Loucy (cell line): ENCODE data around the gene B3GALT6.

Source experiments
- H2AFZ ChIP-seq: fragments of 200-600 bp; sonication (generic); 2 replicates; pipeline ENCODE4 v1.6.0; 2016; ENCODE audit warnings: antibody characterized with exemption, mild to moderate bottlenecking, low read length, moderate library complexity
- H3F3A ChIP-seq: fragments of 200-600 bp; 2 replicates; pipeline ENCODE4 v1.6.0; 2016; ENCODE audit warnings: antibody characterized with exemption, low read depth, mild to moderate bottlenecking
- H3K27me3 ChIP-seq: fragments of 200-600 bp; sonication (generic); 2 replicates; pipeline ENCODE4 v1.6.1; 2014; ENCODE audit warnings: low read length, mild to moderate bottlenecking; ENCODE audit not compliant: insufficient read depth, poor library complexity, severe bottlenecking
- H3K36me3 ChIP-seq: fragments of 200-600 bp; sonication (generic); 2 replicates; pipeline ENCODE4 v1.6.1; 2016; ENCODE audit warnings: low read length; ENCODE audit not compliant: insufficient read depth
- H3K4me1 ChIP-seq: fragments of 200-600 bp; sonication (generic); 2 replicates; pipeline ENCODE4 v1.5.1; 2014; ENCODE audit warnings: low read length, mild to moderate bottlenecking; ENCODE audit not compliant: insufficient read depth, poor library complexity, severe bottlenecking
- H3K4me2 ChIP-seq: fragments of 200-600 bp; sonication (generic); 2 replicates; pipeline ENCODE4 v1.6.0; 2014; ENCODE audit warnings: antibody characterized with exemption, low read length, low read depth, mild to moderate bottlenecking; ENCODE audit not compliant: poor library complexity, severe bottlenecking
- H3K4me3 ChIP-seq: fragments of 200-600 bp; sonication (generic); 2 replicates; pipeline ENCODE4 v1.5.1; 2014; ENCODE audit warnings: low read length, mild to moderate bottlenecking, mixed read lengths; ENCODE audit not compliant: poor library complexity, severe bottlenecking
- H3K79me2 ChIP-seq: fragments of 200-600 bp; sonication (generic); 2 replicates; pipeline ENCODE4 v1.6.1; 2014; ENCODE audit warnings: low read length; ENCODE audit not compliant: insufficient read depth
- H3K9ac ChIP-seq: fragments of 200-600 bp; sonication (generic); 2 replicates; pipeline ENCODE4 v1.6.0; 2014; ENCODE audit warnings: mild to moderate bottlenecking, low read depth, low read length, moderate library complexity; ENCODE audit not compliant: poor library complexity, severe bottlenecking
- H3K9me2 ChIP-seq: fragments of 200-600 bp; sonication (generic); replicated peaks from 2 replicates; pipeline ENCODE4 v1.6.1; 2016; ENCODE audit warnings: low read depth, low read length, mixed read lengths
- H3K9me3 ChIP-seq: fragments of 200-600 bp; sonication (generic); 2 replicates; pipeline ENCODE4 v1.6.1; 2014; ENCODE audit warnings: mild to moderate bottlenecking, antibody characterized with exemption, low read length, low read depth; ENCODE audit not compliant: insufficient read depth
- H4K20me1 ChIP-seq: fragments of 200-600 bp; sonication (generic); 2 replicates; pipeline ENCODE4 v1.6.0; 2014; ENCODE audit warnings: antibody characterized with exemption, low read length, mild to moderate bottlenecking; ENCODE audit not compliant: insufficient read depth, poor library complexity, severe bottlenecking
- CTCF ChIP-seq: fragments of 200-600 bp; sonication (generic); conservative IDR thresholded peaks from 2 replicates; pipeline ENCODE4 v1.5.1; 2014; ENCODE audit warnings: mild to moderate bottlenecking, antibody characterized with exemption, low read length
- EZH2phosphoT487 ChIP-seq: fragments of 200-600 bp; IDR thresholded peaks from 2 replicates; pipeline ENCODE4 v1.6.1; 2018; ENCODE audit warnings: antibody characterized with exemption, mild to moderate bottlenecking, moderate library complexity, borderline replicate concordance

Gene B3GALT6

DNA sequence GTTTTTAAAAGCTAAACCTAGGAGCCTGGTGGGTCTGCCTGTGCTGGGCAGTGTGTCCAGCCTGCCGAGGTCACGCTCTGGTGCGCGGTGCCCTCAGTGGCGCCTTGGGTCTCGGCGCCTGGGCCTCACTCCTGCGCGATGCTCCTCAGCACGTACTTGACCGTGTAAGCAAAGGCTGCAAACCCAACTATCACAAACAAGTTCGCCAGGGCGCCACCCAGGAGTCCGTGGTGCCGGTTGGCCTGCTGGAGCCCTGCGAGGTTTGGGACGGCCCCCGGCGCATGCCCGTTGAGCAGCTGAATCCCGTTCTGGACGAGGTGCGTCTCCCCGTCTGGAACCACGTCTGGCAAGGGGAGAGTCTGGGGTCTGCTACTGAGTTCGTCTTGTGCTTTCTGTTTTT is 23.0 kb downstream of the B3GALT6 start:
- Histone ChIP-seq H3K9me3 (no peaks in the 10 kb centered on the region), H2AFZ (no peak overlapping the region), H3K4me3 (no peak overlapping the region), H3K36me3 (peaks cover 27% of the 10 kb centered on the region; the same call in 1 of the 2 replicates), H3K4me1 (peaks cover 13% of the 10 kb centered on the region), H3K9ac (no peak overlapping the region), H3K79me2 (peaks cover 4% of the 10 kb centered on the region; the same call in 1 of the 2 replicates), H3K27me3 (no peaks in the 10 kb centered on the region), H3K9me2 (no peaks in the 10 kb centered on the region), H3K4me2 (no peak overlapping the region), H4K20me1 (no peaks in the 10 kb centered on the region), H3F3A (no peaks in the 10 kb centered on the region)
- TF ChIP-seq CTCF (no peak), EZH2phosphoT487 (no peak)

DNA sequence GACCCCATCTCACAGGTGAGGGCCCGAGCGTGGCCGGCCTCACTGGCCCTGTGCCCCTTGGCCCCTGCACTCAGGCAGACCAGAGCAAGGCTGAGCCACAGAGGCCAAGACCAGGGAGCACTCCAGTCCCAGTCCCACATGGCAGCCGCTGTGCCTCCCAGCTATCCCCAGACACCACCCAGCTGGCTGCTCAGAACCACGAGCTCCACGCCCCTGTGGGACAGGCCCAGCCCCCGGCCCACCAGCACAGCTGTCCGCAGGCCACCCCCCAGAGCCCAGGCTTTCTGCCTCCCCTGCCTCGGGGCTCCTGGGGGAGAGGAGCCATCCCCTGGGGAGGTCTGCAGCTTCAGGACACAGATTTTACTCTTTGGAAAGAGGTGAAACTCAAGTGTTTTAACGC is 23.6 kb downstream of the B3GALT6 start:
- H2AFZ ChIP-seq: no peak overlapping the region
- no peak overlapping the region for H3K9ac ChIP-seq
- H3K4me2 ChIP-seq: no peak overlapping the region
- H3K27me3 ChIP-seq: no peaks in the 10 kb centered on the region
- H3K79me2 ChIP-seq: peaks cover 4% of the 10 kb centered on the region; the same call in 1 of the 2 replicates
- H3K9me3 ChIP-seq: no peaks in the 10 kb centered on the region
- H4K20me1 ChIP-seq: no peaks in the 10 kb centered on the region
- no peak for TF ChIP-seq EZH2phosphoT487
- no peaks in the 10 kb centered on the region for H3K9me2 ChIP-seq
- H3F3A ChIP-seq: no peaks in the 10 kb centered on the region
- H3K36me3 ChIP-seq: peaks cover 27% of the 10 kb centered on the region; the same call in 1 of the 2 replicates
- H3K4me3 ChIP-seq: no peak overlapping the region
- peaks cover 9% of the 10 kb centered on the region for H3K4me1 ChIP-seq

DNA sequence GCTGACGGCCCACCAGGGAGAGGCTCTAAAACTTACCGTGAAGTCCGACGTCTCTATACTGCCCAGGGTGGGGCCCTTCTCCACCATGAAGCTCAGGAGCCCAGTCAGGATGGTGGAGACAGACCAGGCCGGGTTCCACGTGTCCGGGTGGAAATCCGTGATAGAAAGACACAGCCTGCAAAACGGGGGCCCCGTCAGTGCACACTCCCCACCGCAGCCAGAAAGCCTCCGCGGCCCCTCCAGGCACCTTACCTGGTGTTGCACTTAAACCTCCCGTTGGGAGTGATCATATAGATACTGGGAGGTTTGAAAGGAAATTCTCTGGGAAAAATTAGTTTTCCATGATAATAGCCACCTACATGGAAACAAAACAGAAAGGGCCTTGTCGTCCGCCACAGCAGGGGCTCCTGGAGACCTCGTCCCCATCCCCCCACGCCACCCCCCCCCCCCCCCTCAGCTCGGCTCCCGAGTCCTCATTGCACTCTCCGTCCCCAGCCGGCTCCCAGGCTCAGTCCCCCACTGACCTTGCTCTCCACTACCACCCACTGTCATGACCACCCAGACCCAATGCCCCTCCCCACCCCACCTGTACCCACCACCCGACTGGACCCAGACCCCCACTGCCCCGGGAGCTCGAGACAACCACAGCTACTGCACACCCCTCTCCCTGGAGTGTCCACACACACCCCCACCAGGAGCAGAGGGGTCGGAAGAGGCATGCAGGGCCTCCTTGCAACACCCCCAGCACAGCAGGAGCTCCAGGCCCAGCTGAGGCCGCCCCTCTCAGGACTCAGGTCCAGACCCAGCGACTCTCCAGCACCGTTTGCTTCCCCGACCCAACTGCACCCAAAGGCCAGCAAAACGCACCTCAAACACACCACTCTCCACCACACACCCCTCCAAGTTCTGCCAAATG is 25.2 kb downstream of the B3GALT6 start:
- TF ChIP-seq EZH2phosphoT487: no peak
- no peak for TF ChIP-seq CTCF
- H3K27me3 ChIP-seq: no peaks in the 10 kb centered on the region
- H2AFZ ChIP-seq: no peak overlapping the region
- no peaks in the 10 kb centered on the region for H4K20me1 ChIP-seq
- no peak overlapping the region for H3K9ac ChIP-seq
- no peaks in the 10 kb centered on the region for H3K4me1 ChIP-seq
- H3K9me2 ChIP-seq: no peaks in the 10 kb centered on the region
- no peaks in the 10 kb centered on the region for H3K9me3 ChIP-seq
- no peak overlapping the region for H3K4me3 ChIP-seq
- H3K79me2 ChIP-seq: peaks cover 4% of the 10 kb centered on the region; the same call in 1 of the 2 replicates
- peaks cover 27% of the 10 kb centered on the region; the same call in 1 of the 2 replicates for H3K36me3 ChIP-seq
- H3K4me2 ChIP-seq: no peak overlapping the region
- no peaks in the 10 kb centered on the region for H3F3A ChIP-seq
